GM12892 (cell line): ENCODE measurements around the gene DDX42.
A peak's percentile ranks its signal among the peaks of the same experiment; 100 is the strongest.

ENCODE experiments used
- DNase-seq: peaks from one replicate; pipeline ENCODE4 v3.0.0; 2011; ENCODE audit not compliant: insufficient read length
- FAIRE-seq: peaks from 2 replicates; lab custom pipeline; 2011; peaks lifted over from hg19 to GRCh38; lab: Jason Lieb, UNC
- POLR2A ChIP-seq: IDR thresholded peaks from 2 replicates; pipeline ENCODE4 v1.6.1; 2011; ENCODE audit warnings: low read depth, low read length, control low read depth
- POLR2AphosphoS5 ChIP-seq: IDR thresholded peaks from 2 replicates; pipeline ENCODE4 v1.6.1; 2011; ENCODE audit warnings: low read depth, low read length, control low read depth
- TAF1 ChIP-seq: IDR thresholded peaks from 2 replicates; pipeline ENCODE4 v1.6.1; 2011; ENCODE audit warnings: low read depth, mild to moderate bottlenecking, control low read depth, low read length, borderline replicate concordance

The DDX42 gene

GRCh38 chr17:63816123-63816522 is 42.2 kb downstream of the DDX42 start:
- DNase-seq (no peak), FAIRE-seq (no peak)
- TF ChIP-seq POLR2AphosphoS5 (no peak), POLR2A (no peak), TAF1 (no peak)

- no peak for DNase-seq
- TF ChIP-seq POLR2A (no peak), POLR2AphosphoS5 (no peak), TAF1 (no peak)
- no peak for FAIRE-seq
Measured at GRCh38 chr17:63816669-63817068, 42.7 kb downstream of the DDX42 start.

GRCh38 chr17:63817736-63818385 is 43.9 kb downstream of the DDX42 start:
- DNase-seq (no peak), FAIRE-seq (no peak)
- TF ChIP-seq POLR2A (no peak; the same call in 1 of the 2 replicates), POLR2AphosphoS5 (no peak), TAF1 (no peak)

- DNase-seq (no peak), FAIRE-seq (no peak)
- TF ChIP-seq POLR2A, result no peak
- no peak; the same call in 1 of the 2 replicates for TF ChIP-seq POLR2AphosphoS5
- TF ChIP-seq TAF1, result no peak
Measured at GRCh38 chr17:63819131-63819530, 45.2 kb downstream of the DDX42 start.

- TF ChIP-seq POLR2A, result no peak
- DNase-seq, result no peak
- FAIRE-seq, result no peak
Measured at GRCh38 chr17:63819585-63820537, 45.9 kb downstream of the DDX42 start.

- TF ChIP-seq POLR2AphosphoS5 (peak; percentile 5; the same call in 1 of the 2 replicates), TAF1 (no peak)
- FAIRE-seq, result no peak
- DNase-seq, result no peak
Measured at GRCh38 chr17:63820963-63821561, 47.1 kb downstream of the DDX42 start.

GRCh38 chr17:63821804-63822203 is 47.8 kb downstream of the DDX42 start:
- DNase-seq, result no peak
- peak; percentile 12; the same call in 1 of the 2 replicates for TF ChIP-seq POLR2AphosphoS5
- TF ChIP-seq POLR2A, result no peak
- no peak for FAIRE-seq

GRCh38 chr17:63822537-63822936 is 48.6 kb downstream of the DDX42 start:
- no peak for FAIRE-seq
- TF ChIP-seq POLR2A (no peak), POLR2AphosphoS5 (no peak), TAF1 (no peak)
- no peak for DNase-seq

- no peak for FAIRE-seq
- TF ChIP-seq TAF1 (no peak), POLR2A (no peak), POLR2AphosphoS5 (no peak)
Measured at GRCh38 chr17:63823659-63824331, 49.8 kb downstream of the DDX42 start.

GRCh38 chr17:63824362-63824761 is 50.4 kb downstream of the DDX42 start:
- DNase-seq (no peak), FAIRE-seq (no peak)
- no peak for TF ChIP-seq TAF1
- TF ChIP-seq POLR2AphosphoS5, result no peak
- TF ChIP-seq POLR2A, result no peak

More at GRCh38 chr17:63823659-63824331, 49.8 kb downstream of the DDX42 start:
- no peak for DNase-seq

GRCh38 chr17:63826468-63827001 is 52.6 kb downstream of the DDX42 start:
- DNase-seq (no peak), FAIRE-seq (no peak)
- TF ChIP-seq POLR2AphosphoS5 (no peak), POLR2A (no peak), TAF1 (no peak)
